Measurements from ENCODE around the gene ADAM19.

The ADAM19 gene

GRCh38 chr5:157528036-157528632 is 47.4 kb downstream of the ADAM19 start:
- DNase-seq (ENCODE audit: low read depth): no peak
- TF ChIP-seq, protein P1, sequence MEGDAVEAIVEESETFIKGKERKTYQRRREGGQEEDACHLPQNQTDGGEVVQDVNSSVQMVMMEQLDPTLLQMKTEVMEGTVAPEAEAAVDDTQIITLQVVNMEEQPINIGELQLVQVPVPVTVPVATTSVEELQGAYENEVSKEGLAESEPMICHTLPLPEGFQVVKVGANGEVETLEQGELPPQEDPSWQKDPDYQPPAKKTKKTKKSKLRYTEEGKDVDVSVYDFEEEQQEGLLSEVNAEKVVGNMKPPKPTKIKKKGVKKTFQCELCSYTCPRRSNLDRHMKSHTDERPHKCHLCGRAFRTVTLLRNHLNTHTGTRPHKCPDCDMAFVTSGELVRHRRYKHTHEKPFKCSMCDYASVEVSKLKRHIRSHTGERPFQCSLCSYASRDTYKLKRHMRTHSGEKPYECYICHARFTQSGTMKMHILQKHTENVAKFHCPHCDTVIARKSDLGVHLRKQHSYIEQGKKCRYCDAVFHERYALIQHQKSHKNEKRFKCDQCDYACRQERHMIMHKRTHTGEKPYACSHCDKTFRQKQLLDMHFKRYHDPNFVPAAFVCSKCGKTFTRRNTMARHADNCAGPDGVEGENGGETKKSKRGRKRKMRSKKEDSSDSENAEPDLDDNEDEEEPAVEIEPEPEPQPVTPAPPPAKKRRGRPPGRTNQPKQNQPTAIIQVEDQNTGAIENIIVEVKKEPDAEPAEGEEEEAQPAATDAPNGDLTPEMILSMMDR (IDR thresholded peaks at IDR 0.05; ENCODE audit: low read depth, low read length, missing control alignments): no peak
- in situ Hi-C loops (cut with HindIII; ENCODE audit: low sequenced_read_pairs): no loop called here
- H3K4me3 ChIP-seq (ENCODE audit: low read depth, low read length): no peak overlapping the region

GRCh38 chr5:157524887-157525286 is 50.7 kb downstream of the ADAM19 start:
- in situ Hi-C loops (cut with HindIII; ENCODE audit: low sequenced_read_pairs): no loop called here
- TF ChIP-seq, protein P1 (IDR thresholded peaks at IDR 0.05; ENCODE audit: low read depth, low read length, missing control alignments): no peak
- no peak overlapping the region for H3K4me3 ChIP-seq (ENCODE audit: low read depth, low read length)
- DNase-seq (ENCODE audit: low read depth): no peak

- no peak for DNase-seq (ENCODE audit: low read depth)
- TF ChIP-seq, protein P1 (IDR thresholded peaks at IDR 0.05; ENCODE audit: low read depth, low read length, missing control alignments): no peak
- H3K4me3 ChIP-seq (ENCODE audit: low read depth, low read length): no peak overlapping the region
- in situ Hi-C loops (cut with HindIII; ENCODE audit: low sequenced_read_pairs): no loop called here
Measured at GRCh38 chr5:157523976-157524375, 51.6 kb downstream of the ADAM19 start.

GRCh38 chr5:157521704-157522029 is 53.9 kb downstream of the ADAM19 start:
- no peak for DNase-seq (ENCODE audit: low read depth)
- in situ Hi-C loops (cut with HindIII; ENCODE audit: low sequenced_read_pairs): no loop called here
- TF ChIP-seq, protein P1 (IDR thresholded peaks at IDR 0.05; ENCODE audit: low read depth, low read length, missing control alignments): no peak
- H3K4me3 ChIP-seq (ENCODE audit: low read depth, low read length): no peak overlapping the region

GRCh38 chr5:157520911-157521703 is 54.5 kb downstream of the ADAM19 start:
- in situ Hi-C loops (cut with HindIII; ENCODE audit: low sequenced_read_pairs): no loop called here
- no peak overlapping the region for H3K4me3 ChIP-seq (ENCODE audit: low read depth, low read length)
- TF ChIP-seq, protein P1 (IDR thresholded peaks at IDR 0.05; ENCODE audit: low read depth, low read length, missing control alignments): no peak
- no peak for DNase-seq (ENCODE audit: low read depth)

DNA sequence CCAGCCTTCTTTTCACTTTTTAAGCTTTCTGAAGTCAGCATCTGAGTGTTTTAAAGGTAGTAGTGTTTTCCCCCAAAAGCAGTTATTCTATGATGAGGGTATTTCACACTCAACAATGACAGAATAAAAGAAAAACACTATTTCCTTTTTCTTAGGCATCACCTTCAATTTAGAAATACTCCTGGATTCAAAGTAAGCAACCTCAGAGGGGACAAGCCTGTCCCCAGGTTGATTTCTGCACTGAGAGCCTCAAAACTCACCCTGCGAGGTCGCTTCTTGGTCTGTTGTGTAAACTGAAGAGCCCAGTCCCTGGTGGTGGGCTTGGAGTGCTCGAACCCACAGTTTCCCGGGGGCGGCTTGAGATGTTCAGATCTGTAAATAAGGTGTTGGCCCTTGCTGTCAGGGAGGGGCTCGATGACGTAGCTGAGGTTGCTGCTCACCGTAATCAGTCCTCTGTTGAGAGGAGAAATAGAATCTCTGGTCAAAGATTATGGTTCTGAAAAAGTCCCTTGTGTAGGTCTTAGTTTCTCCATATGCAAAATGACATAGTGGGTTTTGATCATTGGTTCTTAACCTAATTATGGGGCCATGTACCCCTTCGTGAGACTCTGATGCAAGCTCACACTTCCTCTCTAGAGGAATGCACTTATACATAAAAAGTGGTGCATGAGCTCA is 55.9 kb downstream of the ADAM19 start:
- H3K4me3 ChIP-seq (ENCODE audit: low read depth, low read length): no peak overlapping the region
- DNase-seq (ENCODE audit: low read depth): no peak
- in situ Hi-C loops (cut with HindIII; ENCODE audit: low sequenced_read_pairs): loop anchor here (5.0 kb wide), 1 partner anchor 83 kb away; no protein-coding TSS in a partner anchor
- TF ChIP-seq, protein P1 (IDR thresholded peaks at IDR 0.05; ENCODE audit: low read depth, low read length, missing control alignments): no peak
